ENCODE measurements around the gene PTPRD.

DNA sequence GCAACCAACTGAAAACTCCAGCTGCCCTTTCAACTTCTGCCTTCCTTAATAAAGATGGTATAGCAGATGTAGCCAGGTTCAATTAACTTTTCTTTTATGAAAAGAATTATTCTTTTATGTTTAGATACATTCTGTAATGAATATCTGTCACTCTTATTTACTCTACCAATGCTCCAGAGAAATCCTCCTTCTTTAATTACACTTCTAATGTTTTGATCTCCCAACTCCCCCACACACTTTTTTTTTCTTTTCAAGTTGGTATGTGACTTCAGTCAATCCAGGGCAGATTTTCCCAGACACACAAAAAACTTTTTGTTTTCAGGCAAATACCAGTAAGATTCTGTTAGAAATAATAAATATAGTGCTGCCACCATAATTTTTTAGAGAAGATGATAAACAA lies 1813.2 kb downstream of the PTPRD start:
- TF ChIP-seq SIN3A (IDR thresholded peaks at IDR 0.05; ENCODE audit: borderline replicate concordance, insufficient read depth, low read length) (no peak), FOXP2 (optimal IDR thresholded peaks at IDR 0.05; ENCODE audit: borderline replicate concordance, extremely low read depth, extremely low read length, insufficient read depth) (no peak), POLR2AphosphoS5 (IDR thresholded peaks at IDR 0.05; ENCODE audit: low read depth, low read length) (no peak), REST (IDR thresholded peaks at IDR 0.05; ENCODE audit: insufficient read depth in 1 of 2, low read depth in 2 of 2, low read length in 2 of 2) (no peak), TAF1 (IDR thresholded peaks at IDR 0.05; ENCODE audit: borderline replicate concordance, insufficient read depth, low read length) (no peak)

All from PFSK-1 (cell line).